Body of pancreas (tissue), 4 donors: ENCODE results near the gene CD84.

ENCODE experiments used
- POLR2A ChIP-seq, 3 donors: fragments of 450-650 bp; IDR thresholded peaks; one replicate each; pipeline ENCODE4 v1.6.1; 2016; ENCODE audit warnings: antibody characterized with exemption in 3 of 3, mild to moderate bottlenecking in 2 of 3
- TF ChIP-seq, protein P1 (sequence below), 7 experiments: fragments of 450-650 bp in 4 of 7; fragments of 200-600 bp in 3 of 7; sonication (generic) in 3 of 7; IDR thresholded peaks; one replicate each; pipeline ENCODE4 v1.5.1; 2016 to 2019; ENCODE audit warnings: antibody characterized with exemption in 7 of 7

DNA sequence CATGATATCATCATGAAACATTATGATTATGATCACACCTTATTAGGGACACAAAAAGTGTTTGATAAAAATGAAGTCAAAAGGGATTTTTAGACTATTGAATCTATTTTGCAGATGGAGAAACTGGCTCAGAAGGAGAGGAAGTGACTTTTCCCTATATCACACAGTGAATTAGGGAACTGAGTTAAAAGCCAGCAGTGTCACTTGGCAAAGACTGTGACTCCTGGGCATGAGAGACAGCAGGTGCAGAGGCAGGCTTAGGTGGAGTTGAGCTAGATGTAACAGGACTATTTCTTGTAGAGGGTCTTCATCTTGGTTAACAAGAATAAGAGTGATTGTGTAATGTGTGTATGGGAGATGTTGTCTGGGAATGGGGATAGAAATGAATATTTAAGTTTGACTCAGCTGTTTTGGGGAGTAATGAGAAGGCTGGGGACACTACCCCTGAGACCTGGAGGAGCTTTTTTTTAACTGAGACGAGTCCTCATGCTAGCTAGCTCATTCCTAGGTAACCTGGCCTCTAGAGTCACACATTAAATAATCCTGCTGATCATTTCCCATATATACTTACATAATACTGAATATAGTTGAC, 1.0 kb upstream of the CD84 start:
- TF ChIP-seq POLR2A (IDR thresholded peaks at IDR 0.05), result no peak
- TF ChIP-seq, protein P1, sequence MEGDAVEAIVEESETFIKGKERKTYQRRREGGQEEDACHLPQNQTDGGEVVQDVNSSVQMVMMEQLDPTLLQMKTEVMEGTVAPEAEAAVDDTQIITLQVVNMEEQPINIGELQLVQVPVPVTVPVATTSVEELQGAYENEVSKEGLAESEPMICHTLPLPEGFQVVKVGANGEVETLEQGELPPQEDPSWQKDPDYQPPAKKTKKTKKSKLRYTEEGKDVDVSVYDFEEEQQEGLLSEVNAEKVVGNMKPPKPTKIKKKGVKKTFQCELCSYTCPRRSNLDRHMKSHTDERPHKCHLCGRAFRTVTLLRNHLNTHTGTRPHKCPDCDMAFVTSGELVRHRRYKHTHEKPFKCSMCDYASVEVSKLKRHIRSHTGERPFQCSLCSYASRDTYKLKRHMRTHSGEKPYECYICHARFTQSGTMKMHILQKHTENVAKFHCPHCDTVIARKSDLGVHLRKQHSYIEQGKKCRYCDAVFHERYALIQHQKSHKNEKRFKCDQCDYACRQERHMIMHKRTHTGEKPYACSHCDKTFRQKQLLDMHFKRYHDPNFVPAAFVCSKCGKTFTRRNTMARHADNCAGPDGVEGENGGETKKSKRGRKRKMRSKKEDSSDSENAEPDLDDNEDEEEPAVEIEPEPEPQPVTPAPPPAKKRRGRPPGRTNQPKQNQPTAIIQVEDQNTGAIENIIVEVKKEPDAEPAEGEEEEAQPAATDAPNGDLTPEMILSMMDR (IDR thresholded peaks at IDR 0.05), result no peak
